Globus pallidus (tissue), 1 donor: Measurements from ENCODE around the gene CADPS2.
"Not testable (repeated sequence)": the region's sequence is repeated elsewhere in the genome, so short reads cannot be mapped to it uniquely, and the experiment has no call there.

ENCODE experiments used
- DNase-seq: peaks from one replicate; pipeline ENCODE4 v3.0.0-alpha.2; 2015; ENCODE audit warnings: low spot score

CADPS2 gene

GRCh38 chr7:122849957-122850328 is 36.3 kb downstream of the CADPS2 start:
- DNase-seq, result no peak

GRCh38 chr7:122849322-122849956 is 36.8 kb downstream of the CADPS2 start:
- no peak for DNase-seq

GRCh38 chr7:122847871-122848473 is 38.3 kb downstream of the CADPS2 start:
- no peak for DNase-seq

GRCh38 chr7:122846591-122846990 is 39.7 kb downstream of the CADPS2 start:
- no peak for DNase-seq

- no peak for DNase-seq
These were observed 41.0 kb downstream of the CADPS2 start for GRCh38 chr7:122845286-122845685.

GRCh38 chr7:122844191-122844988 is 41.9 kb downstream of the CADPS2 start:
- no peak for DNase-seq

GRCh38 chr7:122842971-122843370 is 43.3 kb downstream of the CADPS2 start:
- no peak for DNase-seq

GRCh38 chr7:122836286-122836685 is 50.0 kb downstream of the CADPS2 start:
- not testable (repeated sequence) for DNase-seq

- DNase-seq, result not testable (repeated sequence)
These were observed 51.7 kb downstream of the CADPS2 start for GRCh38 chr7:122834571-122834942.

GRCh38 chr7:122833888-122834570 is 52.2 kb downstream of the CADPS2 start:
- DNase-seq, result no peak

GRCh38 chr7:122831436-122831835 is 54.8 kb downstream of the CADPS2 start:
- no peak for DNase-seq

GRCh38 chr7:122829962-122830361 is 56.3 kb downstream of the CADPS2 start:
- DNase-seq, result no peak

- DNase-seq, result no peak
These were observed 58.5 kb downstream of the CADPS2 start for GRCh38 chr7:122827763-122828162.

GRCh38 chr7:122813845-122814244 is 72.4 kb downstream of the CADPS2 start:
- no peak for DNase-seq

GRCh38 chr7:122803851-122804250 is 82.4 kb downstream of the CADPS2 start:
- no peak for DNase-seq

GRCh38 chr7:122803323-122803722 is 82.9 kb downstream of the CADPS2 start:
- DNase-seq, result peak; percentile 47

GRCh38 chr7:122802301-122802751 is 83.9 kb downstream of the CADPS2 start:
- DNase-seq, result no peak

GRCh38 chr7:122791959-122792545 is 94.2 kb downstream of the CADPS2 start:
- DNase-seq, result no peak

GRCh38 chr7:122790591-122790990 is 95.7 kb downstream of the CADPS2 start:
- DNase-seq, result no peak

GRCh38 chr7:122790132-122790531 is 96.1 kb downstream of the CADPS2 start:
- DNase-seq, result no peak

GRCh38 chr7:122789156-122789555 is 97.1 kb downstream of the CADPS2 start:
- no peak for DNase-seq

GRCh38 chr7:122770686-122771335 is 115.4 kb downstream of the CADPS2 start:
- DNase-seq, result no peak
